H1 (cell line): ENCODE measurements around the gene RNF135.

ENCODE experiments used
- CTBP2 ChIP-seq: IDR thresholded peaks from 2 replicates; pipeline ENCODE4 v1.7.0; 2011; ENCODE audit warnings: borderline replicate concordance, mild to moderate bottlenecking, moderate library complexity, mixed read lengths, low read length; ENCODE audit not compliant: insufficient read depth, insufficient read length
- CTCF ChIP-seq, 3 experiments: IDR thresholded peaks; 1 replicate in 2 of 3; 2 replicates in 1 of 3; pipeline versions ENCODE4 v1.5.1 to v1.6.1; 2011; ENCODE audit warnings: low read length in 3 of 3, mild to moderate bottlenecking in 3 of 3, inconsistent platforms in 2 of 3, low read depth in 1 of 3, moderate library complexity in 1 of 3; ENCODE audit not compliant: insufficient read depth in 1 of 3; ENCODE audit errors: control extremely low read depth in 1 of 3
- GTF2F1 ChIP-seq: IDR thresholded peaks from 2 replicates; pipeline ENCODE4 v1.6.1; 2012; ENCODE audit warnings: low read depth, low read length, improper control_type of control experiment, borderline replicate concordance
- KDM1A ChIP-seq: fragments of 200-600, 300-600 bp; sonication (generic); IDR thresholded peaks from 2 replicates; pipeline ENCODE4 v1.7.1; 2016; ENCODE audit warnings: mild to moderate bottlenecking, low read length, borderline replicate concordance
- SIN3A ChIP-seq, 2 experiments: IDR thresholded peaks in 1 of 2; conservative IDR thresholded peaks in 1 of 2; 2 replicates each; pipeline ENCODE4 v1.6.1; 2011 to 2012; ENCODE audit warnings: low read length in 2 of 2, improper control_type of control experiment in 1 of 2, low read depth in 1 of 2, mild to moderate bottlenecking in 1 of 2

- TF ChIP-seq CTCF (IDR thresholded peaks at IDR 0.05; ENCODE audit: control extremely low read depth in 1 of 3, insufficient read depth in 1 of 3, low read depth in 1 of 3, low read length in 3 of 3) (no peak), KDM1A (no peak), SIN3A (conservative IDR thresholded peaks at IDR 0.05 in 1 of 2, IDR thresholded peaks at IDR 0.05 in 1 of 2; ENCODE audit: low read depth in 1 of 2, low read length in 2 of 2) (no peak), CTBP2 (no peak), GTF2F1 (no peak)
Measured at GRCh38 chr17:30996486-30996885, 25.6 kb downstream of the RNF135 start.
